NOMO-1 (cell line): ENCODE results near the gene ZFX.
A peak's percentile ranks its signal among the peaks of the same experiment; 100 is the strongest.
"Not testable (repeated sequence)": the region's sequence is repeated elsewhere in the genome, so short reads cannot be mapped to it uniquely, and the experiment has no call there.

Source experiments
- DNase-seq, 2 experiments: peaks; one replicate each; lab custom pipeline; 2025; ENCODE audit not compliant: unreplicated experiment in 2 of 2; lab: John Stamatoyannopoulos, UW

ZFX gene

GRCh38 chrX:24149351-24150050 is at the start of gene ZFX:
Gene ZFX, plus strand, starts transcription at chrX:24149729. Its CDS starts 23,014 bp downstream, at chrX:24172743.
- DNase-seq, result peak; percentile 17 to 35

- DNase-seq, result no peak
These were observed 48.8 kb upstream of the ZFX start for GRCh38 chrX:24100713-24101112.

DNA sequence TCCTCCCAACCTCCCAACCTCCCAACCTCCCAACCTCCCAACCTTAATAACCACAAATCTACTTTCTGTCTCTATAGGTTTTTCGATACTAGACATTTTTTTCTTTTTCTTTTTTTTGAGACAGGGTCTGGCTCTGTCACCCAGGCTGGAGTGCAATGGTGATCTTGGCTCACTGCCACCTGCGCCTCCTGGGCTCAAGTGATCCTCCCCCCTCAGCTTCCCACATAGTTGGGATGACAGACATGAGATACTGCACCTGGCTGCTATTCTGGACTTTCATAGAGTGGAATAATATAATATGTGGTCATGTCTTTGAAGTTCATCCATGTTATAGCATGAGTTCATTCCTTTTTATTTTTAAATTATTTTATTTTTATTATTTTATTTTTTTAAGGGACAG is 39.5 kb upstream of the ZFX start:
- no peak for DNase-seq

GRCh38 chrX:24113181-24113580 is 36.3 kb upstream of the ZFX start:
- DNase-seq, result no peak

GRCh38 chrX:24117258-24117657 is 32.3 kb upstream of the ZFX start:
- DNase-seq, result no peak

GRCh38 chrX:24124244-24124799 is 25.2 kb upstream of the ZFX start:
- DNase-seq, result no peak

DNA sequence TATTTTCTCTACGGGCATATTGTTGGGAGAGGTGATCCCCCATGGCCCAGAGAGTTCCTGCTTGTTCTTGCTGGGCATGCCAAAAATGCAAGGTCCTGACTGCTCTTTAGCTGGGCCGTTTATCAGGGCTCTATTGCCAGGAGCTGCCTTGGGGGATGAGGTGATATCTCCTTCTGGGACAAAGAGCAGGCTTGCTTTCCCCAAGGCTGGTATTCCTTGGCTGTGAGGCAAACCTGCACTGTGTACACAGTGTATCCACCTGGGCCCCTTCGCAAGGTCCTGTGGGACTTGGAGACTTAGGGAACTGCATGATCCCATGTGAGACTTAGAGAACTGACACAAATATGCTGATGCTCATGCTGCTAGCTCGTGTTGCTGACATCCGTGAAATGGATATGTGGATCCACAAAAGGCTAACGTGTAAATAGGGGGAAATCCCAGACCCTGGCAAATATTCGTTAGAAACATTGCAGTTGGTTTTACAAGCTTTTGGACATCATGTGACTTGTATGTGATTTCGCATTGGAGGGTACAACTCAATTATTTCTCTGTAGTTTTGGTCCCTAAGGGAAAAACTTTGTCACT is 24.4 kb upstream of the ZFX start:
- no peak for DNase-seq

- no peak for DNase-seq
These were observed 18.1 kb upstream of the ZFX start for GRCh38 chrX:24131476-24131875.

GRCh38 chrX:24133312-24133711 is 16.2 kb upstream of the ZFX start:
- no peak for DNase-seq

- not testable (repeated sequence) for DNase-seq
These were observed 13.8 kb upstream of the ZFX start for GRCh38 chrX:24135768-24136167.

- DNase-seq, result no peak
These were observed 12.3 kb upstream of the ZFX start for GRCh38 chrX:24137192-24137591.

DNA sequence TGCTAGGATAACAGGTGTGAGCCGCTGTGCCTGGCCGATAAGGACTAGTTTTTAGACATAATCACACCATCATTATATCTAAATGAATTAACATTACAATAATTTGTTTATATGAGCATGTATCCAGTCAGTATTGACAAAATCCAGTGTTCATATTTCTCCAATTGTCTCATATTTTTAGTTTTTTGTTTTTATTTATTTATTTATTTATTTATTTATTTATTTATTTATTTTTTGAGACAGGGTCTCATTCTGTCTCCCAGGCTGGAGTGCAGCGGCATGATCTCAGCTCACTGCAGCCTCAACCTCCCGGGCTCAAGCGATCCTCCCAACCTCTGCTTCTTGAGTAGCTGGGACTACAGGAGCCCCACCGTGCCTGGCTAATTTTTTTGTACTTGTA is 5.5 kb upstream of the ZFX start:
- not testable (repeated sequence) for DNase-seq

GRCh38 chrX:24144528-24144927 is 5.0 kb upstream of the ZFX start:
- no peak for DNase-seq

- DNase-seq, result no peak
These were observed 4.0 kb upstream of the ZFX start for GRCh38 chrX:24145303-24146186.

- DNase-seq, result no peak
These were observed 3.1 kb upstream of the ZFX start for GRCh38 chrX:24146283-24146949.

DNA sequence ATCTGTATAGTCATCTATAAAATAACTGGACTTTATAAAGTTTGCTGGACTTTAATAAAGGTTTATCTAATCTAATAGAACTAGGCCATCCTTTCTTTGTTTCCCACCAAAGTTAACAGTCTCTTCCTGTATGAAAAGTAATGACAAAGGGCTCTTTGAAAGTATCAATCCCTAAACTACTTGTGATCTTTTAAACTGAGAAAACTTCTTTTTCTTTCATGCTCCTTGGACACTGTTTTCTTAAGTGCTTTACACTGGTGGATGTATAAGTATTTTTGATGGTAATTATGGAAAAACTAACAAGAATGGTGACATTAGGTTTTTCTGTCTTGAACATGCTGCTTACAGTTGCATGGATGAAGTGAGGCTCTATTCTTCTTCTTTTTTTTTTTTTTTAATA is 2.4 kb upstream of the ZFX start:
- no peak for DNase-seq

- peak in 1 of 2 experiments; percentile 16 for DNase-seq
These were observed 1.4 kb upstream of the ZFX start for GRCh38 chrX:24148121-24148520.

GRCh38 chrX:24148535-24149350 is 786 bp upstream of the ZFX start:
- DNase-seq, result peak in 1 of 2 experiments; percentile 13

- DNase-seq, result peak; percentile 93 to 96
These were observed 692 bp downstream of the ZFX start for GRCh38 chrX:24150051-24150790.
